Activated naive CD8-positive, alpha-beta T cell treated with anti-CD3 and anti-CD28 coated beads for 36 hours (primary cell): Measurements from ENCODE around the gene KIAA0753. TPM values are rescaled to one million over a fixed set of nuclear protein-coding genes. Genes with fewer than 3 reads are reported as not detected.

Experiments
- DNase-seq: peaks from one replicate; pipeline ENCODE4 v3.0.0; 2021
- H3K27ac Mint-ChIP-seq: one replicate; pipeline ENCODE4 v1.8.0; 2022; ENCODE audit warnings: mild to moderate bottlenecking, moderate library complexity, mixed read lengths
- H3K27me3 Mint-ChIP-seq: one replicate; pipeline ENCODE4 v1.8.0; 2022; ENCODE audit warnings: mild to moderate bottlenecking, mixed read lengths
- H3K36me3 Mint-ChIP-seq: one replicate; pipeline ENCODE4 v1.8.0; 2021; ENCODE audit warnings: mild to moderate bottlenecking, mixed read lengths
- H3K4me1 Mint-ChIP-seq: one replicate; pipeline ENCODE4 v1.8.0; 2021; ENCODE audit warnings: mixed read lengths
- H3K4me3 Mint-ChIP-seq: one replicate; pipeline ENCODE4 v1.8.0; 2022; ENCODE audit warnings: mild to moderate bottlenecking, moderate library complexity, mixed read lengths
- H3K9me3 Mint-ChIP-seq: one replicate; pipeline ENCODE4 v1.8.0; 2022; ENCODE audit warnings: mixed read lengths
- total RNA-seq, 2 experiments: library from RNA; stranded (reverse); gene quantifications; one replicate each; pipeline ENCODE4 v1.2.3, GENCODE V29; 2021

KIAA0753 gene
- 10 to 100 TPM; 14.8 to 15.8 TPM for total RNA-seq

DNA sequence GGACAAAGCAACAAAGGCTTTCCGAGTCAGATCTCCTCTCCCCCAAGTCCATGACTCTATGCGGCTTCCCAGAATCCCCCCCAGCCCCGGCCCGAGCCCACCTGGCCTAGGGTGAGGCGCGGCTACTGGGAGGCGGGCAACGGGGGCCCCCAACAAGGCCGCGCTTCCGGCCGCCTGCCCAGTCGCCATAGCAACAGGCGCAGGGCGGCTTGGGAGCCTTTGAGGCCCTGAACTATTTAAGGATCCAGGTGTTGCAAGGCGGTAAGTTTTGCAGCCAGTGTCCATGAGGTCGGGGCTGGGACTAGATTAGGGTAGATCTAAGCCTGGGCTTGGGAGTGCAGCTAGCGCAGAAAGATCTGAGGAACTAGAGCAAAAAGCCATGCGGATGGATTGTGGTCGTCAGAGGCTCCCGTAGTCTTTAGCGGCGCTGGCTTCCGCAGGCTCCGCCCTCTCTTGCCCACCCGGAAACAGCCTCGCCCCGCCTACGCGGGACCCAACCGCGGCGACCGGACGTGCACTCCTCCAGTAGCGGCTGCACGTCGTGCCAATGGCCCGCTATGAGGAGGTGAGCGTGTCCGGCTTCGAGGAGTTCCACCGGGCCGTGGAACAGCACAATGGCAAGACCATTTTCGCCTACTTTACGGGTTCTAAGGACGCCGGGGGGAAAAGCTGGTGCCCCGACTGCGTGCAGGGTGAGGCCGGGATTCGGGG lies at the start of gene KIAA0753, which contains the start of gene TXNDC17:
Gene KIAA0753, minus strand, starts transcription at position 176 of the 711 bp plus-strand sequence. CDS start 5,608 bp downstream, outside the sequence.
Gene TXNDC17, plus strand, starts transcription at position 525 of the 711 bp plus-strand sequence. Its CDS starts 23 bp downstream, at position 548.
- peak within 1 kb of the TSS; percentile 99 for H3K27ac Mint-ChIP-seq
- peaks cover 36% of the 10 kb centered on the region for H3K36me3 Mint-ChIP-seq
- peak within 1 kb of the TSS; percentile 95 for H3K4me3 Mint-ChIP-seq
- peak; percentile 96 for DNase-seq
- peaks cover 49% of the 10 kb centered on the region for H3K4me1 Mint-ChIP-seq
- H3K27me3 Mint-ChIP-seq = no peaks in the 10 kb centered on the region
- H3K9me3 Mint-ChIP-seq = no peaks in the 10 kb centered on the region

DNA sequence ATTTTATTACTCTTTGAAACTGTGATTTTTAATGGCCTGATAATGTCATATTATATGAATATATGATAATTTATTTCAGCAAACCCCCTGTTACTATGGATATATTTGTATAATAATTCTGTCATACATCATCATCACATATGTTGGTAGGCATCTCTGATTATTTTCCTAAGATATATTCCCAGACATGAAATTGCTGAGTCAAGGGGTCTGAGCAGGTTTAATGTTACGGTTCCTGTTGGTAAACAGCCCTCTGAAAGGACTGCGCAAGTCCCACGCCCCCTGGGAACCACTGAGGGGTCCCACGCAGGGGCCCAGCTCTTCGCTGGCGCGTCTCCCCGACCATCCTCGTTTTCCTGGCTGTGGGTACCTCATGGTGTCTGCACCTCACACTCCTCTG lies 48.4 kb upstream of the KIAA0753 start:
- no peak overlapping the region for H3K27ac Mint-ChIP-seq
- H3K27me3 Mint-ChIP-seq = peaks cover 19% of the 10 kb centered on the region
- no peak overlapping the region for H3K4me3 Mint-ChIP-seq
- H3K36me3 Mint-ChIP-seq = no peaks in the 10 kb centered on the region
- no peaks in the 10 kb centered on the region for H3K4me1 Mint-ChIP-seq
- H3K9me3 Mint-ChIP-seq = no peaks in the 10 kb centered on the region
- no peak for DNase-seq

DNA sequence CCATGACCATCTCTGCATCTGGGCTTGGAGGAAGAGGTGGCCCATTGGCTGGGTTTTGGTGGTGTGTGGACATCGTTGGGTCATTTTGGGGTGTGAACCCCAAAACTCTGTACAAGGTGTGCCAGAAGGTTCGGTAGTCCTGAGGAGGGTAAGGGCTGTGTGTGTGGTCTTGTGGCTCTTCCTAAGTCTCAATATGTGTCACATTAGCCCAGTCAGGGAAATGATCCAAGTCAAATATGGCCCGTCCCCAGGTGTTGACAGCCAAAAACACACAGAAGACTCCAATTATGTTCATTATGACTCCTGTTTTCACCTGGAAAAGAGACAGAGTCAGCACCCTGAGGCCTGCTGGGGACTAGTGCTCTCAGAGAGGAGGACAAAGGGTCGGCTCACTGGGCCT lies 45.5 kb upstream of the KIAA0753 start:
- Mint-ChIP-seq H3K27me3 (peaks cover 33% of the 10 kb centered on the region), H3K36me3 (no peaks in the 10 kb centered on the region), H3K4me3 (no peak overlapping the region)

DNA sequence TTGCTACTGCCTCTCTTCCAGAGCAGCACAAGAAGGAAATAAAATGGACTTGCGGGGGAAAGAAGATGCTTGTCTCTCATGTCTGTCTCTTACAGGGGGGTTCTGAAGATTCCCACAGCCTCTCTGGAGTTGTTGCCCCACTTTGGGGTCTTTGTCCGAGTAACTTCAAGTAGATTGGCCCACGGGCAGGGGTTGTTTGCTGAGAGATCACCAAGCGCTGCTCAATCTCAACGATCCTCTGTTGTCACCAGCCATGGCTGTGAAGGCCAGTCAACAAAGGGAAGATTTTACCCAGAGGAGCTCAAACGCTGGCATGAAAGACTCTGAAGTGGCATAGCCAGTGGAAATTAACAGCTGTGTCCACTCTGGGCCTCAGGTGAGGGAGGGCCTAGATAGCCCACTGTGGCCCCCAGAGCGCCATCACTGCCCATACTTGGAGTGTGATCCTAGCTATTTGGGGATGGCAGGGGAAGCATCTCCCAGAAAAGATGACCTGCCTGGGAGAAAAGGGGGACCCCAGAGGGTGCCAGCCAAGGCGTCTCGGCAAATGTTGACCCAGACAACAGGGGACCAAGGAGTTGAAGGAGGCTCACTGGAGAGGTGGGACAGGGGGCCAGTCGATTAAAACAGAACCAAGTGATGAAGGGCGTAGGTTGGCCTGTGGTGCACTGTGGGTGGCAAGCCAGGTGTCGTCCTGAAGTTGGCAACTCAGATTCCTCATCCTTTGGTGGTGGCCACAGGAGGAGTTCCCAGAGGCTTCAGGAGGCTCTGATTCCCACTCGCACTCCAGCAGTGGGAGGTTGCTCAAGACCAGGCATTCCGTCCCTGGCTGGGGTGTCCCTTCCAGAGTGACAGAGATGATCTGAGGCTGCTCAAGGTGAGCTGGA lies 44.6 kb upstream of the KIAA0753 start:
- no peak overlapping the region for H3K27ac Mint-ChIP-seq
- peaks cover 37% of the 10 kb centered on the region for H3K27me3 Mint-ChIP-seq
- no peaks in the 10 kb centered on the region for H3K4me1 Mint-ChIP-seq
- no peaks in the 10 kb centered on the region for H3K9me3 Mint-ChIP-seq
- no peak for DNase-seq
- H3K36me3 Mint-ChIP-seq = no peaks in the 10 kb centered on the region
- no peak overlapping the region for H3K4me3 Mint-ChIP-seq

More for the DNA sequence above, 45.5 kb upstream of the KIAA0753 start:
- no peak overlapping the region for H3K27ac Mint-ChIP-seq
- H3K4me1 Mint-ChIP-seq = no peaks in the 10 kb centered on the region
- no peaks in the 10 kb centered on the region for H3K9me3 Mint-ChIP-seq
- DNase-seq = no peak

DNA sequence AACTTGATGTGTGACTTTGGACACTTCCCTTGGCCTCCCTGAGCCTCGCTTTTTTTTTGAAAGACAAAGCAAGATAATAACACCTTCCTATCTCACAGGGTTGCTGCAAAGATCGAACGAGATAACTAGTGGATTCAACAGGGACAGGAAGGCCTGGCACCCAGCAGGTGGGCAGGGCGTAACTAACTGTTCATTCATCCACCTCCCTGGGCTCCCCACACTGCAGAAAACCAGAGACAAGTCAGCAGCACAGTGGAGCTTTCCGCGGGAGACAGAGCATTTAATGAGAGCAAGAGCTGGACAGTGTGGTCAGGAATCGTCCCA lies 43.9 kb upstream of the KIAA0753 start:
- no peak overlapping the region for H3K4me3 Mint-ChIP-seq
- H3K9me3 Mint-ChIP-seq = no peaks in the 10 kb centered on the region
- no peak overlapping the region for H3K27ac Mint-ChIP-seq
- H3K4me1 Mint-ChIP-seq = no peaks in the 10 kb centered on the region
- H3K36me3 Mint-ChIP-seq = no peaks in the 10 kb centered on the region
- H3K27me3 Mint-ChIP-seq = peaks cover 37% of the 10 kb centered on the region
- DNase-seq = no peak

DNA sequence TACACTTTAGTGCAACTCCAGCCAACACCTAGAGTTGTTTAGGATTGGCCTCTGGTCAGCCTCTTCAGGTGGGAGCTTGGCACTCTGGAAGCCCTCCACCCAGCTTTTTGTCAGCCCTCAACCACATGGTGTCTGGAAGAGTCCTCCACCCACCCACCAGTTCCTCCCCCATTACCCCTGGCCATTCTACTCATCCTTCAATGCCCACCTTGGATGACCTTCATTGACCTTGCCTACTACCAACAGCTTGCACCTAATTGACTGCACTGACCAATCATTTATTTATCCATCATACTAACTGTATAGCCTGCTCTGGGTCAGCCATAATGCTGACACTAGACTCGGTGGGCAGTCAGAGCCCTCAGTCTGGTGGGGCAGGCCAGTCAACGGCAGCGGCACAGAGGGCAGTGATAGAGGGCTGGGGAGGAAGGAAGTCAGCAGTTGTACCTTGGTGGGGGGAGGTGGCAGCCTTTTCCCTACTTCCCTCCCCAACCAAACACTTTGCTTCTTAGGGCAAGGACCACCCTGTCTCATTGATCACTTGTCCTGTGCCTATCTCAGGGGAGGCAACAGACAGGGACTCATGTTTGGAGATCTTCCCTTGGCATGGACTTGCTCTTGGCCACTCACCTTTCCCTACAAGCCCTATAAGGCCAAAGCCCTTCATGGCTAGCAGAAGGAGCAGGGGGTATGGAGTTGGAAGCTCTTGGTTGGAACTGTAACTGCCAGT lies 43.4 kb upstream of the KIAA0753 start:
- no peaks in the 10 kb centered on the region for H3K4me1 Mint-ChIP-seq
- DNase-seq = no peak
- H3K27me3 Mint-ChIP-seq = peaks cover 39% of the 10 kb centered on the region
- no peak overlapping the region for H3K4me3 Mint-ChIP-seq
- no peak overlapping the region for H3K27ac Mint-ChIP-seq
- no peaks in the 10 kb centered on the region for H3K36me3 Mint-ChIP-seq
- H3K9me3 Mint-ChIP-seq = no peaks in the 10 kb centered on the region

DNA sequence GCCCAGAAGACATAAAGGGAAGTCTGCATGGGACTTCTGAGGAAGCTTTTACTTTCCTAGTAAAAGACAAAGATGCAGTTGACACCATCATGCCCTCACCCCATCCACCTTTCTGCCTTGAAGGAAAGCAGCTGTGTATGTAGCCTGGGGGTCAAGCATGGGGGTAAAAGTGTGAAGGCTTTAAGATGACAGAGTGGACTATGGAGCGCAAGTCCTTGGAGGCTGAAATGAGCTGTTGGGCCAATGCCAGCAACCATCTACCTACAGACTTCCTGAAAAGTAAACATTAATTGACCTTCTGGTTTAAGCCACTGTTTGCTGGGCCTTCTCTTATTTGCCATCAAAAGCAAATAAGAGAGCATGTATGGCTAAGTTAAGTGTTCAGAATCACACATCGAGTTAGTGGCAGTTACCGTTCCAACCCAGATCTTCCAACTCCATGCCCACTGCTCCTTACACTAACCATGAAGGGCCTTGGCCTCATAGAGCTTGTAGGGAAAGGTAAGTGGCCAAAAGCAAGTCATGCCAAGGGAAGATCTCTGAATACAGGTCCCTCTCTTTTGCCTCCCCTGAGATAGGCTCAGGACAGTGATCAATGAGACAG lies 42.7 kb upstream of the KIAA0753 start:
- Mint-ChIP-seq H3K36me3 (no peaks in the 10 kb centered on the region), H3K9me3 (no peaks in the 10 kb centered on the region), H3K27me3 (peaks cover 46% of the 10 kb centered on the region), H3K27ac (no peak overlapping the region), H3K4me1 (no peaks in the 10 kb centered on the region), H3K4me3 (no peak overlapping the region)
- no peak for DNase-seq

DNA sequence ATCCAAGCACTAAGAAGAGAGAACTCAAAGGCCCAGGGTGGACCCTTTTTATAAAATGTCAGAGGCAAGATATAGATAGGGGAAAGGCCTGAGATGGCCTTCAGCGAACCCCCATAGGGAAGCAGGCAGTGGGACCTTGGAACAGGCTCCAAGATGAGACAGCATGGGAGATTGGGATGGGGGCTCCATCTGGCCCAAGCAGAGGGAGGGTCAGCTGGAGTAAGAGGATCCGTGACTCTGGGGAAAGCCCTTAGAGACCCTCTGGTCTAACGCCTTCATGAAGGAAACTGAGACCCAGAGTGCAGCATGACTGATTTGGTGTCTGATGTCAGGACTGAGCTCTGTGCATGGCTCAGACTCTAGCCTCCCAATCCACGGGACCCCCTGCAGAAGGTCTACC lies 41.8 kb upstream of the KIAA0753 start:
- Mint-ChIP-seq H3K36me3 (no peaks in the 10 kb centered on the region), H3K27ac (no peak overlapping the region), H3K4me1 (peaks cover 4% of the 10 kb centered on the region), H3K4me3 (no peak overlapping the region), H3K9me3 (no peaks in the 10 kb centered on the region), H3K27me3 (peaks cover 52% of the 10 kb centered on the region)
- DNase-seq = no peak

DNA sequence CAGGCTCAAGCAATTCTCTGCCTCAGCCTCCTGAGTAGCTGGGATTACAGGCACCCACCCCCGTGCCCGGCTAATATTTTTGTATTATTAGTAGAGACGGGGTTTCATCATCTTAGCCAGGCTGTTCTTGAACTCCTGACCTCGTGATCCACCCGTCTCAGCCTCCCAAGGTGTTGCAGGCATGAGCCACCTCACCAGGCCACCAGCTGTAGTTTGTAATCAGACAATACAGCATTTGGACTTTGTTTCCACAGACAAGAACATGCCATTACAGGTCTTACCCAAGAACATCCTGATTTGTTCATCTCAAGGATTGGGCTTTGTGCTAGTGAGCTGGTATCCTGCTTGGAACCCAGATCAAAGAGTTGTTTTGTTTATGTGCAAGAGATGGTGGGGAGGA lies 41.2 kb upstream of the KIAA0753 start:
- Mint-ChIP-seq H3K36me3 (no peaks in the 10 kb centered on the region), H3K27me3 (peaks cover 46% of the 10 kb centered on the region), H3K27ac (no peak overlapping the region), H3K9me3 (no peaks in the 10 kb centered on the region), H3K4me1 (peaks cover 4% of the 10 kb centered on the region), H3K4me3 (no peak overlapping the region)
- no peak for DNase-seq

DNA sequence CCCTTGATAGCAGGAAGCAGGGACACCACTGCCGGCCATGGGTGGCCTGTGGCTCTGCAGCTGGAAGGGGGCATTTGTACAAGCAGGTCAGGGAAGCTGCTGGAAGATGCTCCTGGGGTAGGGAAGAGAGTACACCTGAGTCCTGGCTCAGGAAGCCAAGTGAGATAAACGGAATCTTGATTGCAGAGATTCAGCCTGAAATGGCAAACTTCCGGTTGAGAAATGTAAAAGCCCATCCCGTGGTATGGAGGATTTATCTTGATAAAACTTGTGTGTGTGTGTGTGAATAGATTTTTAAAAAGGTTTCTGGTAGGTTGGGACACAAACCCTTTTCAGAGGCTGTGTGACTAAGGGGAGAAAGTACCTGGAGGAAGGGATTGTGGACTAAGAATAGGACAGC lies 40.7 kb upstream of the KIAA0753 start:
- Mint-ChIP-seq H3K27ac (no peak overlapping the region), H3K4me3 (no peak overlapping the region), H3K27me3 (peaks cover 46% of the 10 kb centered on the region), H3K36me3 (no peaks in the 10 kb centered on the region), H3K9me3 (no peaks in the 10 kb centered on the region), H3K4me1 (peaks cover 4% of the 10 kb centered on the region)
- no peak for DNase-seq

DNA sequence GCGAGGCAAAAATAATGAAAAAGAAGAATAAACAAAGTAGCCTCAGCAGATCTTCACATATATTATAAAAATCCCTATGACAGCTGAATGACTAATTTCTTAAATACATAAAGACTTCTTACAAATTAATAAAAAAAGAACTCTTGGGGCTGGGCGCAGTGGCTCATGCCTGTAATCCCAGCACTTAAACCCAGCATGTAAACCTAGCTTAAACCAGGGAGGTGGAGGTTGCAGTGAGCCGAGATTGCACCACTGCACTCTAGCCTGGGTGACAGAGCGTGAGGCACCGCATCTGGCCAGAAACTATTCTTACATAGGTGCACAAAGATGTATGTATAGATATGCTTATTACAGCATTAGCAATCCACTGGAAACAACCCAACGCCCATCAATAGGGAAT lies 38.7 kb upstream of the KIAA0753 start:
- H3K4me1 Mint-ChIP-seq = peaks cover 4% of the 10 kb centered on the region
- DNase-seq = no peak
- H3K36me3 Mint-ChIP-seq = no peaks in the 10 kb centered on the region
- H3K4me3 Mint-ChIP-seq = no peak overlapping the region
- H3K27ac Mint-ChIP-seq = no peak overlapping the region
- H3K27me3 Mint-ChIP-seq = peaks cover 43% of the 10 kb centered on the region
- no peaks in the 10 kb centered on the region for H3K9me3 Mint-ChIP-seq

DNA sequence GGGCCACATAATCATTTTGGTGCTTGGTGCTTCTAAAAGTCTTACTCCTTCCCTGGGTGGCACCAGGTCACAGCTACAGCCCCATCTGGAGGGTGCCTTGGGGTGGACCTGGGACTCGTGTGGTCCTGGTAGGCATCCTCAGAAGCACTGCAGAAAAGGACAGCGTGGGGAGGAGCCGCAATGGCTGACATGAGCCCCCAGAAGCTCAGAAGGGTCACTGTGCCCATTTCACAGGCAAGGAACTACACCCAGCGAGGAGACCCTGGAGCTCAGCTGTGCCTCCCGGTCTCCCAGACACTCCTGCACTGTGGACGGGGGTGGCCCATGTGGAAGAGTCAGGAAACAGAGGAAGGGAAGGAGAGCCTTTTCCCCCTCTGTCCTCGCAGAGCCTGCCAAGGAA lies 37.4 kb upstream of the KIAA0753 start:
- H3K27ac Mint-ChIP-seq = no peak overlapping the region
- no peaks in the 10 kb centered on the region for H3K36me3 Mint-ChIP-seq
- no peak for DNase-seq
- no peaks in the 10 kb centered on the region for H3K9me3 Mint-ChIP-seq
- no peak overlapping the region for H3K4me3 Mint-ChIP-seq
- H3K27me3 Mint-ChIP-seq = peaks cover 34% of the 10 kb centered on the region
- H3K4me1 Mint-ChIP-seq = peaks cover 4% of the 10 kb centered on the region

DNA sequence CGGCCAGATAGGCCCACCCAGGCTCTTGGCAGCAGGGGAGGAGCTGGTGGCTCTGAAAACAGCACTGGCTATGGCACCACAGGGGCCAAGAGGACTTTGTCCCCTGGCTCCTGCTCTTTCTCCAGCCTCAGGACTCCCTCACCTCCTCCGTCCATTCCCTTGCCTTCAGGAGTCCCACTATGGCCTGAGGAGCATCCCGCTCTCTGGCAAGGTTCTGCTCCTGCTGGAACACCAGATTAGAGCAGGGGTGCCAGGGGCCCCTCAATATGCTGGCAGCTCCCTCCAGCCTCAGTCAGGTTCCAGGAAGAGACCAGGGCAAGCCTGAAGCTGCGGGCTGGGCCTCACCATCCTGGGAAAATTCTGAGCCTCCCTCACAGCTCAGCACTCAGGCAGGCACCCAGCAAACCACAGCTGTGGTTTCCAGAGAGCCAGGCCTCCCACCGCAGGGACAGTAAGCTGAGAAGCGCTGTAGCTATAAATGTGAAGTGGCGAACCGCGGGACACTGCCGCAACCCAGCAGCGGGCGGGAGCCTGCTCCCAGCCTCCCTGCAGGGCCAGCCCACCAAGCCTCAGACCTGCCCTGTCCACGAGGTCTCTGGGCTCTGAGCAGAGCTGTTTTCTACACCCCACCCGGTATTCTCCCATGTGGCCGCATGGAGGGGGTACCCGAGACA lies 36.8 kb upstream of the KIAA0753 start:
- H3K36me3 Mint-ChIP-seq = no peaks in the 10 kb centered on the region
- peaks cover 4% of the 10 kb centered on the region for H3K4me1 Mint-ChIP-seq
- DNase-seq = no peak
- no peaks in the 10 kb centered on the region for H3K9me3 Mint-ChIP-seq
- H3K4me3 Mint-ChIP-seq = no peak overlapping the region
- peaks cover 34% of the 10 kb centered on the region for H3K27me3 Mint-ChIP-seq
- H3K27ac Mint-ChIP-seq = no peak overlapping the region

DNA sequence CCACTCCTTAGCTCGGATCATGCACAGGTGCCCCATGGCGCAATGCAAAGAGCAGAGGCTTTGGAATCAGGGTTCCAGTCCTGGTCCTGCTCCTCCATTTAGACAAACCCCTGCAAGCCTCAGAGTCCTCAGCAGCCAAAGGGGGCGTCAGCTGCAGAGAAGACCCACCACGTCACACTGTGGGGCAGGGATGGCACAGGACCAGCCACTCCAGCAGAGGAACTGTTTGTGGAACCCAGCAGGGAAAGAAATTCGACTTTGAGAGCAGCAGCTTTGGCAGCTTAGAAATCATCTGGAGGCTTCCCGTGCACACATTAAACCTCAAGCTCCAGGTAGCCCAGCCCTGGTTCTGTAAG lies 36.3 kb upstream of the KIAA0753 start:
- no peak for DNase-seq
- peaks cover 4% of the 10 kb centered on the region for H3K4me1 Mint-ChIP-seq

More for the DNA sequence above, 36.3 kb upstream of the KIAA0753 start:
- H3K36me3 Mint-ChIP-seq = no peaks in the 10 kb centered on the region
- H3K4me3 Mint-ChIP-seq = no peak overlapping the region
- H3K27ac Mint-ChIP-seq = no peak overlapping the region
- H3K9me3 Mint-ChIP-seq = no peaks in the 10 kb centered on the region
- peaks cover 29% of the 10 kb centered on the region for H3K27me3 Mint-ChIP-seq
